SK-N-SH (cell line): ENCODE results near the gene OR9A2. TPM values are rescaled to one million over a fixed set of nuclear protein-coding genes. Genes with fewer than 3 reads are reported as not detected.

Experiments
- CTCF ChIA-PET: fragments of 300-600, 350-600 bp; formaldehyde crosslinking; extraction: SDS; loops from one replicate; lab custom pipeline; 2021; lab: Yijun Ruan, JAX
- POLR2A ChIA-PET: fragments of 350-600 bp; sonication (Branson Sonifier 250); formaldehyde crosslinking; extraction: SDS; loops from one replicate; lab custom pipeline; 2020; ENCODE audit warnings: antibody characterized with exemption, inconsistent platforms; lab: Yijun Ruan, JAX
- DNase-seq: peaks from one replicate; pipeline ENCODE4 v3.0.0; 2012
- H2AFZ ChIP-seq: fragments of 200-600 bp; sonication (generic); 2 replicates; pipeline ENCODE4 v1.8.1; 2016; ENCODE audit warnings: antibody characterized with exemption, mild to moderate bottlenecking, low read depth
- H3F3A ChIP-seq: fragments of 200-600 bp; sonication (generic); replicated peaks from 2 replicates; pipeline ENCODE3; 2016; ENCODE audit warnings: antibody characterized with exemption, mild to moderate bottlenecking; ENCODE audit not compliant: insufficient read depth
- H3K27ac ChIP-seq, 2 experiments: fragments of 200-500 bp in 1 of 2; fragments of 200-600 bp in 1 of 2; sonication (Bioruptor generic) in 1 of 2; sonication (generic), shearing (Covaris generic) in 1 of 2; 2 replicates each; pipeline versions ENCODE4 v1.5.1 to v1.6.1; 2014 to 2016; ENCODE audit warnings: low read depth in 2 of 2, inconsistent platforms in 1 of 2, low read length in 1 of 2, mild to moderate bottlenecking in 1 of 2, mixed read lengths in 1 of 2
- H3K27me3 ChIP-seq: fragments of 200-600 bp; sonication (generic), shearing (Covaris generic); 2 replicates; pipeline ENCODE4 v1.6.1; 2016; ENCODE audit warnings: mixed run types; ENCODE audit not compliant: insufficient read depth
- H3K36me3 ChIP-seq, 2 experiments: fragments of 200-500 bp in 1 of 2; fragments of 200-600 bp in 1 of 2; sonication (Bioruptor generic) in 1 of 2; sonication (generic) in 1 of 2; replicated peaks in 1 of 2; 2 replicates each; pipeline versions ENCODE3 to v1.5.1; 2014 to 2016; ENCODE audit warnings: low read length in 1 of 2, mild to moderate bottlenecking in 1 of 2; ENCODE audit not compliant: insufficient read depth in 2 of 2, control insufficient read depth in 1 of 2
- H3K4me1 ChIP-seq, 2 experiments: fragments of 200-500 bp in 1 of 2; fragments of 200-600 bp in 1 of 2; sonication (Bioruptor generic) in 1 of 2; sonication (generic), shearing (Covaris generic) in 1 of 2; 2 replicates each; pipeline versions ENCODE4 v1.5.1 to v1.6.1; 2014 to 2016; ENCODE audit warnings: low read depth in 1 of 2, low read length in 1 of 2, mixed run types in 1 of 2; ENCODE audit not compliant: insufficient read depth in 2 of 2, control insufficient read depth in 1 of 2
- H3K4me2 ChIP-seq: fragments of 200-600 bp; sonication (generic), shearing (Covaris generic); 2 replicates; pipeline ENCODE4 v1.6.1; 2017; ENCODE audit warnings: mixed run types
- H3K4me3 ChIP-seq, 2 experiments: fragments of 200-500 bp in 1 of 2; fragments of 200-600 bp in 1 of 2; sonication (Bioruptor generic) in 1 of 2; sonication (generic), shearing (Covaris generic) in 1 of 2; 2 replicates each; pipeline versions ENCODE4 v1.5.1 to v1.8.1; 2014 to 2016; ENCODE audit warnings: low read depth in 2 of 2, inconsistent platforms in 1 of 2, low read length in 1 of 2, mild to moderate bottlenecking in 1 of 2, mixed read lengths in 1 of 2, moderate library complexity in 1 of 2
- H3K79me2 ChIP-seq: fragments of 200-600 bp; sonication (generic); 2 replicates; pipeline ENCODE4 v1.8.1; 2017; ENCODE audit warnings: mild to moderate bottlenecking; ENCODE audit not compliant: insufficient read depth
- H3K9ac ChIP-seq: fragments of 200-600 bp; sonication (generic); 2 replicates; pipeline ENCODE4 v1.6.1; 2017; ENCODE audit warnings: mixed run types
- H3K9me2 ChIP-seq: fragments of 200-600 bp; sonication (generic); 2 replicates; pipeline ENCODE4 v1.6.1; 2017; ENCODE audit warnings: mixed run types
- H3K9me3 ChIP-seq: fragments of 200-600 bp; sonication (generic); 2 replicates; pipeline ENCODE4 v1.6.1; 2017; ENCODE audit warnings: mixed run types, mild to moderate bottlenecking, moderate library complexity
- H4K20me1 ChIP-seq: fragments of 200-600 bp; sonication (generic); 2 replicates; pipeline ENCODE4 v1.6.1; 2017; ENCODE audit warnings: mild to moderate bottlenecking, mixed run types; ENCODE audit not compliant: insufficient read depth
- CHD2 ChIP-seq: fragments of 150-350 bp; IDR thresholded peaks from 2 replicates; pipeline ENCODE4 v1.6.1; 2018; ENCODE audit warnings: low read length; ENCODE audit not compliant: partially characterized antibody
- EP300 ChIP-seq, 2 experiments: IDR thresholded peaks; 2 replicates each; pipeline versions ENCODE4 v1.4.0 to v1.6.1; 2012; ENCODE audit warnings: borderline replicate concordance in 1 of 2, low read depth in 1 of 2, low read length in 1 of 2
- EZH2phosphoT487 ChIP-seq: fragments of 200-600 bp; sonication (generic); IDR thresholded peaks from 2 replicates; pipeline ENCODE4 v1.6.1; 2017; ENCODE audit warnings: low read depth, mixed run types, mild to moderate bottlenecking, antibody characterized with exemption, moderate library complexity, borderline replicate concordance
- FOSL2 ChIP-seq: IDR thresholded peaks from 2 replicates; pipeline ENCODE4 v1.4.0; 2012; ENCODE audit warnings: low read depth, mild to moderate bottlenecking, moderate library complexity, borderline replicate concordance
- GABPA ChIP-seq: IDR thresholded peaks from 2 replicates; pipeline ENCODE4 v1.4.0; 2012; ENCODE audit warnings: low read depth, mild to moderate bottlenecking
- JUND ChIP-seq: IDR thresholded peaks from 2 replicates; pipeline ENCODE4 v1.4.0; 2012
- MXI1 ChIP-seq: IDR thresholded peaks from 2 replicates; pipeline ENCODE4 v1.6.1; 2012; ENCODE audit warnings: mild to moderate bottlenecking, low read depth, low read length, improper control_type of control experiment
- NFIC ChIP-seq: IDR thresholded peaks from 2 replicates; pipeline ENCODE4 v1.4.0; 2012; ENCODE audit warnings: borderline replicate concordance
- RAD21 ChIP-seq: IDR thresholded peaks from 2 replicates; pipeline ENCODE4 v1.6.1; 2012; ENCODE audit warnings: mild to moderate bottlenecking, low read length
- RCOR1 ChIP-seq: fragments of 150-350 bp; IDR thresholded peaks from 2 replicates; pipeline ENCODE4 v1.6.1; 2017; ENCODE audit warnings: antibody characterized with exemption, low read length
- REST ChIP-seq: IDR thresholded peaks from 2 replicates; pipeline ENCODE4 v1.6.1; 2012; ENCODE audit warnings: mild to moderate bottlenecking, low read depth, low read length, moderate library complexity
- RXRA ChIP-seq: IDR thresholded peaks from 2 replicates; pipeline ENCODE4 v1.4.0; 2012; ENCODE audit warnings: low read depth, mild to moderate bottlenecking, borderline replicate concordance
- SIN3A ChIP-seq: IDR thresholded peaks from 2 replicates; pipeline ENCODE4 v1.6.1; 2012; ENCODE audit warnings: low read depth, mild to moderate bottlenecking, low read length, moderate library complexity, borderline replicate concordance
- TEAD4 ChIP-seq: IDR thresholded peaks from 2 replicates; pipeline ENCODE4 v1.4.0; 2012; ENCODE audit warnings: mild to moderate bottlenecking, borderline replicate concordance; ENCODE audit not compliant: insufficient read depth
- USF1 ChIP-seq: IDR thresholded peaks from 2 replicates; pipeline ENCODE4 v1.4.0; 2012; ENCODE audit warnings: low read depth, borderline replicate concordance
- ZBTB33 ChIP-seq: IDR thresholded peaks from 2 replicates; pipeline ENCODE4 v1.4.0; 2012; ENCODE audit warnings: low read depth, borderline replicate concordance
- WGBS: methylation state at CpG from one replicate; pipeline ENCODE4 v1.1.6; 2017; ENCODE audit warnings: low lambda C conversion rate; 5-methylcytosine and 5-hydroxymethylcytosine counted together
- polyA plus RNA-seq, 3 experiments: library from polyadenylated mRNA; depleted of rRNA; stranded (reverse); fragments of >200 nt; gene quantifications; 2 replicates each; pipeline ENCODE4 v1.2.3, GENCODE V29; 2012
- TF ChIP-seq, protein P1 (sequence below): fragments of 150-350 bp; IDR thresholded peaks from 2 replicates; pipeline ENCODE4 v1.6.1; 2017; ENCODE audit warnings: antibody characterized with exemption, low read length, low read depth, borderline replicate concordance

OR9A2 gene
- polyA plus RNA-seq, 1 of the 3 experiments (the other 2 are of a cell fraction): not detected

- ChIA-PET CTCF (no interaction called here), POLR2A (no interaction called here)
- Histone ChIP-seq H3K4me2 (no peak overlapping the region), H3K9me3 (no peaks in the 10 kb centered on the region), H3K27ac (no peak overlapping the region), H3K4me3 (no peak overlapping the region), H3K9ac (no peak overlapping the region), H3K27me3 (no peaks in the 10 kb centered on the region), H3K36me3 (no peaks in the 10 kb centered on the region), H3K4me1 (no peaks in the 10 kb centered on the region), H4K20me1 (no peaks in the 10 kb centered on the region), H3F3A (no peaks in the 10 kb centered on the region), H3K79me2 (no peaks in the 10 kb centered on the region), H3K9me2 (no peaks in the 10 kb centered on the region), H2AFZ (no peak overlapping the region)
- TF ChIP-seq SIN3A: no peak
- no peak for TF ChIP-seq USF1
- no peak for DNase-seq
These were observed 28.8 kb upstream of the OR9A2 start for GRCh38 chr7:143055754-143056153.

- H3F3A ChIP-seq: no peaks in the 10 kb centered on the region
- no peak for TF ChIP-seq RCOR1
- TF ChIP-seq FOSL2: no peak
- no peak for TF ChIP-seq MXI1
- TF ChIP-seq EP300 (IDR thresholded peaks at IDR 0.05; ENCODE audit: borderline replicate concordance in 1 of 2, low read depth in 1 of 2, low read length in 1 of 2): no peak
- TF ChIP-seq RAD21: no peak
- no peak for TF ChIP-seq EZH2phosphoT487
- TF ChIP-seq JUND: no peak
- TF ChIP-seq, protein P1, sequence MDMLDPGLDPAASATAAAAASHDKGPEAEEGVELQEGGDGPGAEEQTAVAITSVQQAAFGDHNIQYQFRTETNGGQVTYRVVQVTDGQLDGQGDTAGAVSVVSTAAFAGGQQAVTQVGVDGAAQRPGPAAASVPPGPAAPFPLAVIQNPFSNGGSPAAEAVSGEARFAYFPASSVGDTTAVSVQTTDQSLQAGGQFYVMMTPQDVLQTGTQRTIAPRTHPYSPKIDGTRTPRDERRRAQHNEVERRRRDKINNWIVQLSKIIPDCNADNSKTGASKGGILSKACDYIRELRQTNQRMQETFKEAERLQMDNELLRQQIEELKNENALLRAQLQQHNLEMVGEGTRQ: no peak
- TF ChIP-seq REST: no peak
- TF ChIP-seq USF1: no peak
- TF ChIP-seq GABPA: no peak
- TF ChIP-seq TEAD4: no peak
- TF ChIP-seq NFIC: no peak
- TF ChIP-seq CHD2: no peak
- no peak for TF ChIP-seq ZBTB33
- TF ChIP-seq RXRA: no peak
- no peaks in the 10 kb centered on the region for H4K20me1 ChIP-seq
- no peak overlapping the region for H3K27ac ChIP-seq
- H3K9ac ChIP-seq: no peak overlapping the region
- H3K36me3 ChIP-seq: no peaks in the 10 kb centered on the region
- ChIA-PET CTCF (interaction anchor here (1.1 kb wide), 2 partner anchors 161 to 362 kb away, joined by 4 to 5 read pairs; no protein-coding TSS in a partner anchor), POLR2A (no interaction called here)
- H3K9me2 ChIP-seq: no peaks in the 10 kb centered on the region
- no peaks in the 10 kb centered on the region for H3K79me2 ChIP-seq
- WGBS: 2% methylated on average over 3 of the region's 3 CpGs
- no peak overlapping the region for H3K4me3 ChIP-seq
- DNase-seq: no peak
- no peak overlapping the region for H3K4me2 ChIP-seq
- no peak overlapping the region for H2AFZ ChIP-seq
- H3K9me3 ChIP-seq: no peaks in the 10 kb centered on the region
- H3K4me1 ChIP-seq: no peaks in the 10 kb centered on the region
- H3K27me3 ChIP-seq: no peaks in the 10 kb centered on the region
These were observed 27.7 kb upstream of the OR9A2 start for GRCh38 chr7:143054621-143055020.
